Measurements from ENCODE around the gene PHTF2. TPM values are rescaled to one million over a fixed set of nuclear protein-coding genes. Genes with fewer than 3 reads are reported as not detected.

The PHTF2 gene
- total RNA-seq, 2 experiments from 2014 or later: 25.2 to 25.4 TPM

DNA sequence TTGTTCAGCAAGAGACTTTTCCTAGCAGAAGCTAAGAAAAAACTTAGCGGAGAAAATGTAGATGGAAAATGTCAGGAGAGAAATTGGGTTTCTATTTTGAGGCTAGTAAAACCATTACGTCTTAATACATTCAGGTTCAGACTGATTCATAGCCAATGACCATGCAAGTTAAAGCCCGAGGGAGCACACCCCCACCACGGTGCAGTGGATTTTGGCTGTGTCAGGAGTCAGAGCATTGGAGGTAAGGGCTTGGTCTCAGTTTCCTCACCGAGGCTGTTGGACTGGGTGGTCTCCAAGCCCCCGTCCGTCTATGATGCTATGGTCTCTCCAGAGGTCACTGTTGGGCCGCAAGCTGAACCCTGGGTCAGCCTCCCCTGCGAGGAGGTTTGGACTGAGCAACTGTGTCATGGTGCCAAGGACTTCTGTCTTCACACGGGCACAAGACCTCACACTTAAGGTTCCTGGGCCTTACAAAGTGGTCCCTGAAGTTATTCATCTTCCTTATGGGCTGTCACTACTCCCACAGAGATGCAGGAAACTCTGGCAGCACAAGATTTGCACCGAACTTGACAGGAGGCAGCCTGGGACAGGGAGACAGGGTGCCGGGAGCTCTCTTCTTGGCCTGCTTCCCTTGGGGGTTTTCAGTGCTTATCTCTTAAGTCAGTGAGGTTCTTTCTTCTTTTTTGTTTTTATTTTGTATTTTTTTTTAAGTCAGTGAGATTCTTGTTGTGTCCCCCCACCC, 186.8 kb downstream of the PHTF2 start:
- no peaks in the 10 kb centered on the region for H3K4me1 Mint-ChIP-seq (ENCODE audit: low read depth)
- DNase-seq (no peak), ATAC-seq (no peak)
- POLR2A ChIA-PET: no interaction called here
- no peaks in the 10 kb centered on the region for H3K9me3 Mint-ChIP-seq
- no peak overlapping the region for H3K4me3 Mint-ChIP-seq
- no peak overlapping the region for H3K27ac Mint-ChIP-seq
- peaks cover 10% of the 10 kb centered on the region for H3K27me3 Mint-ChIP-seq
- CTCF ChIA-PET: no interaction called here
- TF ChIP-seq, protein P1, sequence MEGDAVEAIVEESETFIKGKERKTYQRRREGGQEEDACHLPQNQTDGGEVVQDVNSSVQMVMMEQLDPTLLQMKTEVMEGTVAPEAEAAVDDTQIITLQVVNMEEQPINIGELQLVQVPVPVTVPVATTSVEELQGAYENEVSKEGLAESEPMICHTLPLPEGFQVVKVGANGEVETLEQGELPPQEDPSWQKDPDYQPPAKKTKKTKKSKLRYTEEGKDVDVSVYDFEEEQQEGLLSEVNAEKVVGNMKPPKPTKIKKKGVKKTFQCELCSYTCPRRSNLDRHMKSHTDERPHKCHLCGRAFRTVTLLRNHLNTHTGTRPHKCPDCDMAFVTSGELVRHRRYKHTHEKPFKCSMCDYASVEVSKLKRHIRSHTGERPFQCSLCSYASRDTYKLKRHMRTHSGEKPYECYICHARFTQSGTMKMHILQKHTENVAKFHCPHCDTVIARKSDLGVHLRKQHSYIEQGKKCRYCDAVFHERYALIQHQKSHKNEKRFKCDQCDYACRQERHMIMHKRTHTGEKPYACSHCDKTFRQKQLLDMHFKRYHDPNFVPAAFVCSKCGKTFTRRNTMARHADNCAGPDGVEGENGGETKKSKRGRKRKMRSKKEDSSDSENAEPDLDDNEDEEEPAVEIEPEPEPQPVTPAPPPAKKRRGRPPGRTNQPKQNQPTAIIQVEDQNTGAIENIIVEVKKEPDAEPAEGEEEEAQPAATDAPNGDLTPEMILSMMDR (IDR thresholded peaks at IDR 0.05): no peak
- no peaks in the 10 kb centered on the region for H3K36me3 Mint-ChIP-seq (ENCODE audit: low read depth)
- intact Hi-C loops (cut with micrococcal nuclease): no loop called here

DNA sequence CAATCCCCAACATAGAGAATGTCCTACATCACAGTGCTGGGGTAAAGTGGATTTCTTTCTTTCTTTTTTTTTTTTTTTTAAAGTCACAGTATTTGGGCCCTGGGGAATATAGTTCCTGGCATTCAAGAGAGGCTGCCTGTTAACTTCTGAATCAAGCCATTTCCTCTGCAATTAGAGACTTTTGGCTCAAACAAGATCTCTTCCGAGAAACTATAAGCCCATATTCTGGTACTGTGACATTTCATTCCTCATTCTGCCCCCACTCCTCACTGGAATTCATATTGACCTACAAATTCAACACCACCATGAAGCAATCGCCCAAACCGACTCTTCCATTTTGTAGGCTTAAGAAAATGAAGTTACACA, 187.4 kb downstream of the PHTF2 start:
- POLR2A ChIA-PET: no interaction called here

DNA sequence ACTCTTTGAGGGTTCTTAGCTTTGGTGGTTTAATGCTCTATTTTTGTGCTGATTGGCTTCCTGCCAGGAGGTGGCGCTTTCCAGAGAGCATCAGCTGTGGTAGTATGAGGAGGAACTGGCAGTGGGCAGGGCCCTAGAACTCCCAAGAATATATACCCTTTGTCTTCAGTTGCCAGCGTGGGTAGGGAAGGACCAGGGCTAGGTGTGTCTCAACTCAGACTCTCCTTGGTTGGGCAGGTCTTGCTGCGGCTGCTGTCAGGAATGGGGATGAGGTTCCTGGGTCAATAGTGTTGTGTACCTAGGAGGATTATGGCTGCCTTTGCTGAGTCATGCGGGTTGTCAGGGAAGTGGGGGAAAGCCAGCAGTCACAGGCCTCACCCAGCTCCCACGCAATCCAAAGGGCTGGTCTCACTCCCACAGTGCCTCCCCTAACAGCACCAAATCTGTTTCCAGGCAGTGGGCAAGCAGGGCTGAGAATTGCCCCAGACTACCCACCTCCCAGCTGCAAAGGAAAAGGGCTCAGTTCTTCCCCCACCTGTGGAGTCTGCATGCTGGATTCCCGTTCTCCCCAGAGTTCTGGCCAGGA, 191.5 kb downstream of the PHTF2 start:
- TF ChIP-seq, protein P1 (IDR thresholded peaks at IDR 0.05): no peak
- H3K4me3 Mint-ChIP-seq: no peak overlapping the region
- intact Hi-C loops (cut with micrococcal nuclease): no loop called here
- ChIA-PET POLR2A (no interaction called here), CTCF (interaction anchor here (0.7 to 2.1 kb wide), 8 partner anchors 16 to 339 kb away, joined by 3 to 7 read pairs (median 3); no protein-coding TSS in a partner anchor)
- no peak overlapping the region for H3K27ac Mint-ChIP-seq
- DNase-seq: peak; percentile 38
- H3K27me3 Mint-ChIP-seq: peaks cover 3% of the 10 kb centered on the region
- H3K9me3 Mint-ChIP-seq: no peaks in the 10 kb centered on the region
- no peaks in the 10 kb centered on the region for H3K4me1 Mint-ChIP-seq (ENCODE audit: low read depth)
- no peak for ATAC-seq
- H3K36me3 Mint-ChIP-seq (ENCODE audit: low read depth): no peaks in the 10 kb centered on the region

More for the DNA sequence above, 187.4 kb downstream of the PHTF2 start:
- Mint-ChIP-seq H3K27ac (no peak overlapping the region), H3K4me1 (ENCODE audit: low read depth) (no peaks in the 10 kb centered on the region), H3K27me3 (peaks cover 7% of the 10 kb centered on the region), H3K9me3 (no peaks in the 10 kb centered on the region), H3K4me3 (no peak overlapping the region), H3K36me3 (ENCODE audit: low read depth) (no peaks in the 10 kb centered on the region)
- intact Hi-C loops (cut with micrococcal nuclease): no loop called here
- ATAC-seq: no peak
- DNase-seq: no peak
- CTCF ChIA-PET: no interaction called here
- TF ChIP-seq, protein P1 (IDR thresholded peaks at IDR 0.05): no peak

DNA sequence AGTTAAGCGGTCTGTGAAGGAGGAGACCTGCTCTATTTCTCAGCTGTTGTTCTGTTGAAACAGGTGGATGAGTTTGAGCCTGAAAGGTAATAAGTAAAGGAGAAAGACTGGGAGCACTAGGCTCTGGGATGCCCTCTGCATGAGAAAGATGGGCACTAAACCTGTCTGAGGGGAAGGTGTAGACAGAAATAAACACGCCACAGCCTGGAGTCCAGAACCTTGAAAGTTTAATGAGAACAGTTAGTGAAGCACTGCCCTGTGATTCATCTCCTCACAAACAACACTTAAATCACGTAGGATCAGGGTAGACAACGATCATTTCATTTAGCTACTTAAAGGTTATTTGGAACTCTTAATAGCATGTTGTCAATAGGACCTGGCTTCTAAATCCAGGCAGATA, 193.1 kb downstream of the PHTF2 start:
- CTCF ChIA-PET: interaction anchor here (2.1 kb wide), 1 partner anchor 340 kb away, joined by 7 read pairs; no protein-coding TSS in a partner anchor
- H3K4me1 Mint-ChIP-seq (ENCODE audit: low read depth): no peaks in the 10 kb centered on the region
- DNase-seq: no peak
- no peaks in the 10 kb centered on the region for H3K9me3 Mint-ChIP-seq
- intact Hi-C loops (cut with micrococcal nuclease): no loop called here
- ATAC-seq: no peak
- H3K27me3 Mint-ChIP-seq: no peaks in the 10 kb centered on the region
- no peak overlapping the region for H3K27ac Mint-ChIP-seq
- TF ChIP-seq, protein P1 (IDR thresholded peaks at IDR 0.05): no peak
- POLR2A ChIA-PET: no interaction called here
- H3K36me3 Mint-ChIP-seq (ENCODE audit: low read depth): no peaks in the 10 kb centered on the region
- H3K4me3 Mint-ChIP-seq: no peak overlapping the region

DNA sequence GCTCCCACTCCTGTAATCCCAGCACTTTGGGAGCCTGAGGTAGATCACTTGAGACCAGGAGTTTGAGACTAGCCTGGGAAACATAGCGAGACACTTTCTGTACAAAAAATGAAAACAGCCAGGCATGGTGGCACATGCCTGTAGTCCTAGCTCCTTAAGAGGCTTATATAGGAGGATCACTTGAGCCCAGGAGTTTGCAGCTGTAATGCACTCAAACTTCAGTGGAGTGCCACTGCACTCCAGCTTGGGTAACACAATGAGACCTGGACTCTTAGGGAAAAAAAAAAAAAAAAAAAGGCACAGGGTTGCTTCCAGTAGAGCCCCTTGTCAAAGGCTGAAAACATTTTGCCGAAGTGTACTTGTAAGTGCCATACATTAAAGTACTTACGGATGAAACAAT, 195.3 kb downstream of the PHTF2 start:
- no peaks in the 10 kb centered on the region for H3K27me3 Mint-ChIP-seq
- ATAC-seq (no peak), DNase-seq (no peak)
- no peaks in the 10 kb centered on the region for H3K9me3 Mint-ChIP-seq
- no peak overlapping the region for H3K27ac Mint-ChIP-seq
- CTCF ChIA-PET: interaction anchor here (1.4 kb wide), 1 partner anchor 26 kb away, joined by 4 read pairs; no protein-coding TSS in a partner anchor
- no peak overlapping the region for H3K4me3 Mint-ChIP-seq
- POLR2A ChIA-PET: no interaction called here
- no peaks in the 10 kb centered on the region for H3K36me3 Mint-ChIP-seq (ENCODE audit: low read depth)
- intact Hi-C loops (cut with micrococcal nuclease): no loop called here
- H3K4me1 Mint-ChIP-seq (ENCODE audit: low read depth): no peaks in the 10 kb centered on the region
- TF ChIP-seq, protein P1 (IDR thresholded peaks at IDR 0.05): no peak
